SH-SY5Y (cell line): ENCODE results near the gene CAGE1.

Source experiments
- GATA2 ChIP-seq: IDR thresholded peaks from 2 replicates; pipeline ENCODE4 v1.6.1; 2011; ENCODE audit warnings: mild to moderate bottlenecking, low read depth, low read length
- GATA3 ChIP-seq: IDR thresholded peaks from 2 replicates; pipeline ENCODE4 v1.6.1; 2011; ENCODE audit warnings: low read depth, mild to moderate bottlenecking, low read length, moderate library complexity

CAGE1 gene

DNA sequence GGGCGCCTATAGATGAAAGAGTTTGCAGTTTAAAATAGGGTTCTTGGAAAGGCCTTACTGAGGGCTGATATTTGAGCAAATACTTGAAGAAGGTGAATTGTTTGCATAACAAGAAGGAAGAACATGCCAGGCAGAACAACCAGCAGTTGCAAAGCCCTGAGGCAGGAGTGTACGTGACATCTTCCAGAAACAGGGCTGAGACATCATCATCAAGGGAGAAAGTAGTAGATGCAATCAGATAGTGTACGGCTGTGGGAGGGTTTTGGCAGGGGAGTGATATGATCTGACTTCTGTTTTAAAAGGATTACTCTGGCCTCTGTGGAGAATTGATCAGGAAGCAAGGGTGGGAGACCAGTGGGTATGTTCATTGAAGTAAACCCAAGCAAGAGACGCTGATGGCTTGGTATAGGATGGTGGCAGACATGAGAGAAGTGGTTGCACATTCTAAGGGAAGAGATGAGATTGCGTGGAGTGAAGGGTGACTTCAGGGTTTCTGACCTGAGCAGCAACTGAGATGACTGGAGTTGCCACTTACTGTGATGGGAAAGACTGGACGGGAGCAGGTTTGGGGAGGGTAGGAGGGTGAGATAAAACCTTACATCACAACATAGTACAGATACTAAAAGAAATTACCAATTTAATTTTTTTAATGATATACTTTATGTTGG, 28.8 kb upstream of the CAGE1 start:
- peak; percentile 87 for TF ChIP-seq GATA2
- TF ChIP-seq GATA3 = peak; percentile 65

DNA sequence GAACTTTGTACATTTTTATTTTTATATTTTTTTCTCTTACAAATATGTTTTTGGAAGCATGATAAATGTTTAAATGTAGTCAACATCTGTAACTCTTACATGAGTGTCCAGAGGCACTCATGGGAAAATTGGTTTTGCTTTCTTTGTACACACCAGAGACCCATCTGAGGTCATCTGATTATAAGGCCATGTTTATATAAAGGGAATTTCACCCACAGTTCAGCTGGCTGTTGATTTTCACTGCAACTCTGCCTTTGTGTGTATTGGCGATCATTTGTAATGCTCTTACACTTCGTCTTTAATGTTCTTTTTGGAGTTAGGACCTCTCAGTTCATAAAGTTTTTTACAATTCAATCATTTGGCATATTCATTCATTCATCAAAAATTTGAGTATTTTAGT, 28.1 kb upstream of the CAGE1 start:
- no peak for TF ChIP-seq GATA3
- TF ChIP-seq GATA2 = no peak

GRCh38 chr6:7414811-7415210, 25.3 kb upstream of the CAGE1 start:
- TF ChIP-seq GATA2 = no peak
- no peak for TF ChIP-seq GATA3

- TF ChIP-seq GATA3 (no peak), GATA2 (no peak)
Measured at GRCh38 chr6:7413151-7413823, 23.7 kb upstream of the CAGE1 start.

GRCh38 chr6:7411328-7411727, 21.8 kb upstream of the CAGE1 start:
- no peak for TF ChIP-seq GATA3
- TF ChIP-seq GATA2 = no peak

DNA sequence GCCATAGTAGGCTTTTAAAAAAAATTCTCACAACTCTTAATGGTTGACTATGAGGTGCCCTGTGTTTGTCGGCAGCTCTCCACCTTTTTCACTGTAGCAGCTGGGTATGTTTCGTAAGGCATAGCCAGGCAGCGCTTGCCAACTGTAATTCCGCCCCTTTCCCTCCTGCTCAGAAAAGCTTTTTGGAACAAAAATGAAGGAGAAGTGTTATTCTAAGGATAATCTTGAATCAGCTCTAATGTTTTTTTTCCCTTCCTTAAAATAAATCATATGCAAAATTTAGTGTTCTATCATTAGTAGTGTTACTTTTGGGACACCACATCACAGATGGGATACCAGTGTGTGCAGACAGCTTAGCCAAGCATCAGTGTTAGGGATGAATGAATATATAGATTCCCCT, 21.3 kb upstream of the CAGE1 start:
- TF ChIP-seq GATA2 (no peak), GATA3 (no peak)

DNA sequence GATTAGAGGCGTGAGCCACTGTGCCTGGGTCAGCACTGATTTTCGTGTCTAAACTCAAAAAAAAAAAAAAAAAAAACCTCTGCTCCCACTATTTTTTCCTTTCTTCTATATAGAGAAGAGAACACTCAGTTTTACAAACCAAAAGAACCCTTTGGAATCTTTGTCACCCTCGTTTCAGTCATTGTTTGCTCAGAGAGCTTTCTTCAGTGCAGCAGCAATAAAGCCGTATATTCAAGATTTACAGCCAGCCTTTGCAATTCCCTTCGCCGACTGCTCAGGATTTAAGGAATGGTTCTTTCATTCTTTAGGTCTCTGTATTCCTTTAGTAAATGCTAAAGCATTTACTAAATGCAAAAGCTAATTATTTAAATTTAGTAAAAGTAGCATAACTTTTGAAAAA, 20.2 kb upstream of the CAGE1 start:
- no peak for TF ChIP-seq GATA2
- no peak for TF ChIP-seq GATA3

DNA sequence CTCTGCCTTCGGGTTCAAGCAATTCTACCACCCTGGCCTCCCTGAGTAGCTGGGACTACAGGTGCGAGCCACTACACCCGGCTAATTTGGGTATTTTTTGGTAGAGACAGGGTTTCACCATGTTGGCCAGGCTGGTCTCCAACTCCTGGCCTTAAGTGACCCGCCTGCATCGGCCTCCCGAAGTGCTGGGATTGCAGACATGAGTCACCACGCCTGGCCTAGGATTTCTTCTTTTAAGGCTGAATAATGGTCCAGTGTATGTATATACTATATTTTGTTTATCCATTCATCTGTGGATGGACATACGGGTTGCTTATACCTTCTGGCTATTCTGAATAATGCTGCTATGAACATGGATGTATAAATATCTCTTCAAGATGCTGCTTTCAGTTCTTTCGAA, 17.2 kb upstream of the CAGE1 start:
- TF ChIP-seq GATA3 (no peak), GATA2 (no peak)

DNA sequence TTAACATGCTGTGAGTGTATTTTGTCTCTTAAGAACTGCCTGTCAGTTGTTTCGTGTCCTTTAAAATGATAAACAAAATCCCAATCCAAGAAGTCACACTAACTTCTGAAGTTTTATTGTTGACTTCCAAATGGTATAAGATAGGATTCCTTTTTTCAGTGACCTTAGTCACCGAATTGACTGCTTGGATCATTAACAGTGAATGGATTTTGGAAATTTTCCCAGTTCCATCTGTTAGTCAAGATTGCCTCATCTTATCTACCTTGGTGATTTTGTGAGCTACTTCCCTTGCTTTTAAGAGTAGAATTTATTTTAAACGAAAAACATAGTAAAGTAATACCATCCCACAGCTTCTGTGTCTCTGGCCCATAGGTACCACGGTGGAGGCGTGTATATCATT, 15.0 kb upstream of the CAGE1 start:
- no peak for TF ChIP-seq GATA3
- no peak for TF ChIP-seq GATA2

DNA sequence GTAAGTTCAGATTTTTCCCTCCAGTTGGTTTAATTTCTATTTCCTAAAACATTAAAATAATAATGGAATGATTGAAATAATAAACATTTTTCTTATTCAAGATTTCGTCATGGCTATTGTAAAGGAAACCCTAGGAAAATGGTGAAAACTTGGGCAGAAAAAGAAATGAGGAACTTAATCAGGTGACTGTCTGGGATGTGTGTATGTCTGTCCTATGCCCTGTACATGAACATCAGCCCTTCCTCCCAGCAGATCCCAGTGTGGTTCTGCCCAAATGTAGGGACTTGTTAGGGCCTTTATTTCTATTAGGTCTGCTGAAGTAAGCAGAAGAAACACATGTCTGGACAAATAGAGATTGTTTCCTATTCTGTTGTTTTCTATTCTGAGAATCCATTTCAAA, 13.2 kb upstream of the CAGE1 start:
- TF ChIP-seq GATA2 (no peak), GATA3 (no peak)

DNA sequence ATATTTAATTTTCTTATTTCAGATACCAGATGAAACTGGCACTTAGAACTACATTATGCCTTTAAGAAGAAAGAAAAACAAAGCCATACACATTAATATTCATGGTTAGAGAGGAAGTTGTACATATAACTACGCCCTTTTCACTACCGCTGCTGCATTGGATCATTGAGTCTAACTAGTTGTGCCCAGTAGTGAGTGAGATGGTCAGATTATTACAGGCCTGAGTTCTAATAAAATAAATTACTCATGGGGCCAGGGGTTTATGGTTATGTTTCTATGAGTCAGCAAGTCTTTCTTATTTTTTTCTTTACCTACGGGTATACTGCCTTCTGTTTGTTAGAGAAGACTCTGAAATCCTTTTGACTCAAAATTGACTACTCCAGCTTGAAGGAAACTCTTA, 11.5 kb upstream of the CAGE1 start:
- TF ChIP-seq GATA3 (no peak), GATA2 (no peak)

- TF ChIP-seq GATA3 (no peak), GATA2 (no peak)
Measured at GRCh38 chr6:7392402-7392801, 2.9 kb upstream of the CAGE1 start.

DNA sequence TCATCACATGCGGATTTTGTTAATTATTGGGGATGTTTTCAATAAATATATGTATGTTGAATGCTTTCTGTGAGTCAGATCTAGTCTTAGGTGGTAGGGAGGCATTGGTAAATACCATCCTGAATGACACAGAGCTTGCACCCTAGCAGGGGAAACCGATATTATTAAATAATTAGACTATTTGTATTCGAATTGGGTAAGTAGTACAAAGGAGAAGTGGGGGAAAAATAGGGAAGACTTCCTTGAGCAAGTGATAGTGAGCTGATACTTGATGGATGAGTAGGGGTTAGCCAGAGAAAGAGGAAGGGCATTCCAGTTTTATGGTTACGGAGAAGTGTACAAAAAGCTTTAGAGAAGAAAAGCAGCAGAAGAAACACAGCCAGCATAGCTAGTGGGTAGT, 1.6 kb upstream of the CAGE1 start:
- no peak for TF ChIP-seq GATA3
- no peak for TF ChIP-seq GATA2

GRCh38 chr6:7390226-7390878, 810 bp upstream of the CAGE1 start:
- no peak for TF ChIP-seq GATA3
- no peak; the same call in 1 of the 2 replicates for TF ChIP-seq GATA2

DNA sequence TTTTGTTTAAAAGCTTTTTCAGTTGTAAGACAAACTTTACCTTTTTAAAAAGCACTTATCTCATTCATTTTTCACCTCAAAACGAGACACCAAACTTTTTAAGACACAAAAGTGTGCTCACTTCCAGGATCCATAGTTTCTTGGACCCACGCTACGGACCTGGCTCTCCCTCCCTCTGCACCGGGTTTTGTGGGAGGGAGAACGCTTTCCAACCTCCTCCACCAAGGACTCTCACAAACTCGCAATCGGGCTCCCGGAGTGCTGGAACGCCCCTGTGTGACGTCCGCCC, 436 bp downstream of the CAGE1 start:
- no peak for TF ChIP-seq GATA3
- TF ChIP-seq GATA2 = no peak

GRCh38 chr6:7381092-7381491, 8.4 kb downstream of the CAGE1 start:
- TF ChIP-seq GATA2 (no peak), GATA3 (no peak)
